ENCODE measurements around the gene ERLIN1. TPM values are rescaled to one million over a fixed set of nuclear protein-coding genes. Genes with fewer than 3 reads are reported as not detected.

Gene ERLIN1
- total RNA-seq, 4 donors from 2014 or later, result 5.3 to 8.5 (median 7.3) TPM

- in situ Hi-C loops (cut with MboI; ENCODE audit: low sequenced_read_pairs in 4 of 4), result no loop called here
- no peaks in the 10 kb centered on the region for H3K27me3 ChIP-seq
Measured at GRCh38 chr10:100106865-100107264, 79.0 kb downstream of the ERLIN1 start.

GRCh38 chr10:100104300-100104699, 81.5 kb downstream of the ERLIN1 start:
- no peaks in the 10 kb centered on the region for H3K36me3 ChIP-seq
- H3K9me3 ChIP-seq, result no peaks in the 10 kb centered on the region
- no peak for ATAC-seq
- H3K27me3 ChIP-seq, result no peaks in the 10 kb centered on the region
- no peak overlapping the region for H3K4me3 ChIP-seq
- H3K4me1 ChIP-seq, result no peaks in the 10 kb centered on the region
- TF ChIP-seq CTCF (IDR thresholded peaks at IDR 0.05 in 4 of 5, conservative IDR thresholded peaks at IDR 0.05 in 1 of 5) (no peak), POLR2A (IDR thresholded peaks at IDR 0.05) (no peak)
- no peak for DNase-seq
- intact Hi-C loops (cut with DNase I; ENCODE audit: low total_unique reads), result no loop called here
- in situ Hi-C loops (cut with MboI; ENCODE audit: low sequenced_read_pairs in 4 of 4), result no loop called here
- H3K27ac ChIP-seq, result no peak overlapping the region

More at GRCh38 chr10:100106865-100107264, 79.0 kb downstream of the ERLIN1 start:
- Histone ChIP-seq H3K4me3 (no peak overlapping the region), H3K36me3 (no peaks in the 10 kb centered on the region), H3K9me3 (no peaks in the 10 kb centered on the region), H3K4me1 (no peaks in the 10 kb centered on the region), H3K27ac (no peak overlapping the region)
- intact Hi-C loops (cut with DNase I; ENCODE audit: low total_unique reads), result no loop called here
- DNase-seq, result no peak
- TF ChIP-seq CTCF (IDR thresholded peaks at IDR 0.05 in 4 of 5, conservative IDR thresholded peaks at IDR 0.05 in 1 of 5), result no peak
- no peak for TF ChIP-seq POLR2A (IDR thresholded peaks at IDR 0.05)
- ATAC-seq, result no peak

GRCh38 chr10:100103581-100103980, 82.2 kb downstream of the ERLIN1 start:
- in situ Hi-C loops (cut with MboI; ENCODE audit: low sequenced_read_pairs in 4 of 4) (no loop called here), intact Hi-C loops (cut with DNase I; ENCODE audit: low total_unique reads) (no loop called here)
- Histone ChIP-seq H3K4me1 (no peaks in the 10 kb centered on the region), H3K27me3 (no peaks in the 10 kb centered on the region), H3K4me3 (no peak overlapping the region), H3K27ac (no peak overlapping the region), H3K36me3 (no peaks in the 10 kb centered on the region), H3K9me3 (no peaks in the 10 kb centered on the region)
- DNase-seq (no peak), ATAC-seq (no peak)
- no peak for TF ChIP-seq CTCF (IDR thresholded peaks at IDR 0.05 in 4 of 5, conservative IDR thresholded peaks at IDR 0.05 in 1 of 5)
- no peak for TF ChIP-seq POLR2A (IDR thresholded peaks at IDR 0.05)

GRCh38 chr10:100101192-100102076, 84.4 kb downstream of the ERLIN1 start:
- H3K4me1 ChIP-seq, result no peaks in the 10 kb centered on the region
- intact Hi-C loops (cut with DNase I; ENCODE audit: low total_unique reads) (no loop called here), in situ Hi-C loops (cut with MboI; ENCODE audit: low sequenced_read_pairs in 4 of 4) (no loop called here)
- no peaks in the 10 kb centered on the region for H3K9me3 ChIP-seq
- ATAC-seq, result no peak
- H3K36me3 ChIP-seq, result no peaks in the 10 kb centered on the region
- no peak overlapping the region for H3K27ac ChIP-seq
- H3K27me3 ChIP-seq, result no peaks in the 10 kb centered on the region
- no peak overlapping the region for H3K4me3 ChIP-seq
- no peak for DNase-seq
- TF ChIP-seq CTCF (IDR thresholded peaks at IDR 0.05 in 4 of 5, conservative IDR thresholded peaks at IDR 0.05 in 1 of 5) (no peak), POLR2A (IDR thresholded peaks at IDR 0.05) (no peak)

All from gastrocnemius medialis (tissue), 4 donors.